GM12892 (cell line): ENCODE data around the gene EARS2.

Source experiments
- DNase-seq: peaks from one replicate; pipeline ENCODE4 v3.0.0; 2011; ENCODE audit not compliant: insufficient read length
- FAIRE-seq: peaks from 2 replicates; lab custom pipeline; 2011; peaks lifted over from hg19 to GRCh38; lab: Jason Lieb, UNC
- POLR2A ChIP-seq: IDR thresholded peaks from 2 replicates; pipeline ENCODE4 v1.6.1; 2011; ENCODE audit warnings: low read depth, low read length, control low read depth
- POLR2AphosphoS5 ChIP-seq: IDR thresholded peaks from 2 replicates; pipeline ENCODE4 v1.6.1; 2011; ENCODE audit warnings: low read depth, low read length, control low read depth
- TAF1 ChIP-seq: IDR thresholded peaks from 2 replicates; pipeline ENCODE4 v1.6.1; 2011; ENCODE audit warnings: low read depth, mild to moderate bottlenecking, control low read depth, low read length, borderline replicate concordance

Gene EARS2

DNA sequence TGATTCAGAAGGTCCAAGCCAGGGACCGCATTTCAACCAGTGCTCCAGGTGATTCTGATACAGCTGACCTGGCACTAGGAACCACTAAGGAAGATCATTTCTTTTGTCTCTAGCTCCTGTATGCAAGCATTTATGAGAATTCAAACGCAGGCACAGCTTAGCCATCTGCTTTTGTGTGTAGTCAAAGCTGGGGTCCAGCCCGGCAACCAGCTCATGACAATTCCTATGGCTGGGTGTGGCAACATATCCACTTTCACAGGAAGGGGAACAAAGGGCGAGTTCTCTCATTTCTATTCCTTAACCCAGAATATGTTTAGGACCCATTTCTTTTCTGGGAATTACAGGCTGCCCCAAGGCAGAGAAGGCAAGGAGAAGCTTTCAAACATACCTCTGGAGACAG, 76.9 kb downstream of the EARS2 start:
- DNase-seq = no peak
- FAIRE-seq = no peak

DNA sequence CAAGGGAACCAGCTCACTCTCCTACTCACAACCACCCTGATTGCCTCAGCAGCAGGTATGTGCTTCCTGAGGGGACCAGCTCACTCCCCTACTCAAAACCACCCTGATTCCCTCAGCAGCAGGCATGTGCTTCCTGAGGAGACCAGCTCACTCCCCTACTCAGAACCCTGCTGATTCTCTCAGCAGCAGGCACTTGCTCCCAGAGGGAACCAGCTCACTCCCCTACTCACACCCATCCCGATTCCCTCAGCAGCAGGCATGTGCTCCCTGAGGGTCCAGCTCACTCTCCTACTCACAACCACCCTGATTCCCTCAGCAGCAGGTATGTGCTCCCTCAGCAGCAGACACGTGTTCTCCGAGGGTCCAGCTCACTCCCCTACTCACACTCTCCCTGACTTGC, 78.0 kb downstream of the EARS2 start:
- TF ChIP-seq POLR2AphosphoS5 (no peak), TAF1 (no peak), POLR2A (no peak)
- no peak for FAIRE-seq
- no peak for DNase-seq

More for the DNA sequence above, 76.9 kb downstream of the EARS2 start:
- TF ChIP-seq POLR2AphosphoS5 (no peak), POLR2A (no peak), TAF1 (no peak)

DNA sequence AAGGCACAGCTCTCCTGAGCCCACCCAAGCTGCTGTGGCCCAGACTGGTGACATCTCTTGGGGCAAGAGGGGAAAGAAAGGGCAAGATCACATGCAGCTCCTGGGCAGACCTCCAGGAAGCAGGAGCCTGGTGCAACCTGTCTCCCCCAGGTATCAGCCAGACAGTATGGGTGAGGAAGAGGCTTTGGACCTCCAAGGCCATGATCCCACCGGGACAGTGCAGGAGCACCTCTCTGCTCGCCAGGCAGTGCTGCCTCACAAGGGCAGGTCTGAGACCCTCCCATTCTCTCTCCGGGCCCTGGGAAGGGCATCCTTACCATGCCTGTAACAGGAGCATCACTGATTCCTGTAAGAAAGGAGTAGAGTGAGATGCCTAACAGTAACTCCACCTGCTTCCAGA, 78.6 kb downstream of the EARS2 start:
- FAIRE-seq = no peak
- no peak for DNase-seq
- TF ChIP-seq POLR2A = no peak
- TF ChIP-seq TAF1 = no peak
- TF ChIP-seq POLR2AphosphoS5 = no peak

DNA sequence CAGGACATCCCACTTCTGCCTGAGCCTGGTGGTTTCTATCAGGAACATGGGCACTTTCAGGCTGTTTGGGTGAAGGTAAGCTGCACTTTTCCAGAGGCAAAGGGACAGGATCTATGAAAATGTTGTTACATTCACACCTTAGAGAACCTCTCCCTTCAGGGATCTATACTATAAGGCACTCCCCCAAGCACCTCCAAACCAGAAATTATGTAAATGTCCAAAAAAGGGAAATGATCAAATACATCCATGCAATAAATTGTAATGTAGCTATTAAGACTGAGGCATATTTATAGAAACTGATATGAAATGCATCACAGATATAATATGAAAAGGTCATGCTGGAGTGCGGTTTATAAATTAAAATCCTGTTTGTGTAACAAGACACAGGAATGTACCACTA, 80.9 kb downstream of the EARS2 start:
- DNase-seq = no peak

More for the DNA sequence above, 80.9 kb downstream of the EARS2 start:
- no peak for FAIRE-seq
- TF ChIP-seq POLR2A (no peak), POLR2AphosphoS5 (no peak), TAF1 (no peak)
